Activated T-cell treated with anti-CD3 and anti-CD28 coated beads for 4 hours (primary cell): ENCODE data around the gene CCR9.
A peak's percentile ranks its signal among the peaks of the same experiment; 100 is the strongest.

ENCODE experiments used
- DNase-seq: peaks from one replicate; pipeline ENCODE4 v3.0.0-alpha.2; 2020

CCR9 gene

DNA sequence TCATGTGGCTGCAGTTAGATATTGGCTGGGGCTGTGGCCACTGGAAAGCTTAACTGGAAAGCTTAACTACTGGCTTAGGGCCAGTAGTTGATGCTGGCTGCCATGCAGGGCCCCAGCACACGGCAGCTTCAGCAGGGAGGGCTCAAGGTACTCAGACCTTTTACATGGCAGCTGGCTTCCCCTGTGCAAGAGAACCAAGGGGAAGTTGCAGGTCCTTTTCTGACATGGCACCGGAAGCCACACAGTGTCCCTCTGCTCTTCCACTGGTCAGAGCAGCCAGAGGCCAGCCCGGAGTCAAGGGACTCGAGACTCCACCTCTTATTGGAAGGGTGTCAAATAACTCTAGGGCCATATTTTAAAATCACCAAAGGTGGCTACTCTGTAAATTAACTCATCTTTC, 24.5 kb downstream of the CCR9 start:
- DNase-seq, result no peak

- no peak for DNase-seq
Measured at GRCh38 chr3:45911511-45912226, 25.3 kb downstream of the CCR9 start.

DNA sequence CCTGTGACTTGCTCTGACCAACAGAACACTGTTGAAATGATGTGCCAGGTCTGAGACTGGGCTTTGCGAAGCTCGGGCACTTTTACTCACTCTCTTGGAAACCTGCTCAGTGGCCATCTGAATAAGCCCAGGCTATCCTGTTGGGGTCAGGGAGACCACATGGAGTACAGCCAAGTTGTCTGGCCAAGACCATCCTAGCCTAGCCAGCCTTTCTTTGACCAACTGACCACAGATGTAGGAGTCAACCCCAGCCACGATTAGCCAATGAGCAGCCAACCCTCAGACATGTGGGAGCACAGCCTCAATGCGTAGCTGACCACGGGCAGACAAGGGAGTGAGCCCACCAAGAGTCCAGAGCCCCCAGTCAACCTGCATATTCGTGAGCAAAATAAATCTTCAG, 26.1 kb downstream of the CCR9 start:
- no peak for DNase-seq

GRCh38 chr3:45914362-45915058, 28.2 kb downstream of the CCR9 start:
- DNase-seq, result no peak

DNA sequence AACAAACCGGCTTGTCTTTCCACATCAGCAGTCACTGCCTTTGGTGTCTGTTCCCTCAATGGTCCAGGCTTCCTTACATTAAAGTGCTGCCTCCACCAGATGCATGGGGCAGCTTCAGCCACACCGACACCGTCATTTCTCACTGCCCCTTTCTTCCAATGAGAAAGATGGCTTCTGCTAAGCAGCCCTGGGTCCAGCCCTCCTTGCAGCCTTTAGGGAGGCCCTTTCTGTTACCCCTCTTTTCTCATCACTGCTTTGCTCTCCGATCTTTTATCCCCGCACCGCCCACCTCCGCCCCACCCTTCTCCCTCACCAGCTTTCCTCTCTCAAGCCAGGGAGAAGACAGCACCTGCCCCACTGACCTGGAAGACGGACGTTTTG, 28.7 kb downstream of the CCR9 start:
- no peak for DNase-seq

GRCh38 chr3:45915518-45916231, 29.3 kb downstream of the CCR9 start:
- peak; percentile 72 for DNase-seq

DNA sequence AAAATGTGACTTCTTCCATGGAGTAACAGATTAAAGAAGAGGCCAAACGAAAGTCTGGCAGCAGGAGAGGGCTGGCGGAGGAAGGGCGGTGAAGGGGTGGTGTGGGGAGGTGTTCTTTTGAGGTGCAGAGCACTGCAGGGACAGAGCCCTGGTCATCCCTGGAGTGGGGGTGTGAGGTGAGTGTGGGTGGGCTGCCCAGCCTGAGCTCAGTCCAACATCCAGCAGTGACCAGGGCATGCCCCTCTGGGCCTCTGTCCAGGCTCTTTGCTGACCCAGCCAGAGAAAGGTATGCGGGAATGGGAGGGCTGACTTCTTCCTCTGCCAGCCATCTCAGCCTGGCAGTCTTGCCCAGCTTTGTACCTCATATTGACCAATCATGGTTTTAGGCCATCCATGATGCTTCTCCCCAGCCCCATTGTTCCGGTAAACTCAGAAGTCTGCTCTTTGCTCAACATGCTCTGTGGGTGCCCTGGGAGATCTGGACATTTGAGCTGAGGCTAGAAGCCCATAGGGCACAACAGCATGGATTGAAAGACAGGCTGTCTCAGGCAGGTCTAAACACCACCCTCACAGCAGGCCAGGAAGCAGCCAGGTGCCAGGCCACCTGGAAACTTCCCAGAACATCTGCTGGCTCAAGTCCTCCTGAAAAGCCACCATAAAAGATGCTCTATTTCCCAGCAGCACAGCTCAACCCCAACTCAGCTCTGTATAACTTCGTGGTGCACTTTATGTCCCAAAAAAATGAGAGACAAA, 31.0 kb downstream of the CCR9 start:
- no peak for DNase-seq

- DNase-seq, result no peak
Measured at GRCh38 chr3:45921158-45922038, 35.1 kb downstream of the CCR9 start.

- DNase-seq, result no peak
Measured at GRCh38 chr3:45922039-45922326, 35.6 kb downstream of the CCR9 start.

- DNase-seq, result no peak
Measured at GRCh38 chr3:45922950-45923590, 36.7 kb downstream of the CCR9 start.

GRCh38 chr3:45923755-45924154, 37.4 kb downstream of the CCR9 start:
- no peak for DNase-seq

DNA sequence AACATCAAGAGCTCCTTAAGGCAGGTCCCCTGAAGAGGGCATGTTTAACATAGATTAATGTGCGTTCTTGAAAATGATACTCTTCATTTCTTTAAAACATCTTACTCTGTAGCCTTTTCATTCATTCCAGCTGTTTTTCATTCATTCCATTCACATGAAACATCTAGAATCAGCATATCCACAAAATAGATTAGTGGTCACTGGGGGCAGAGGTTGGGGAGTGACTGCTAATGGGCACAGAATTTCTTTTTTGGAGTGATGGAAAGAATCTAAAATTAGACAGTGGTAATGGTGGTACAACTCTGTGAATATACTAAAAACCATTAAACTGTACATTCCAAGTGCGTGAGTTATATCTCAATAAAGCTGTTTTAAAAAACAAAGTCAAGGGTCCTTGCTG, 41.5 kb downstream of the CCR9 start:
- DNase-seq, result no peak

DNA sequence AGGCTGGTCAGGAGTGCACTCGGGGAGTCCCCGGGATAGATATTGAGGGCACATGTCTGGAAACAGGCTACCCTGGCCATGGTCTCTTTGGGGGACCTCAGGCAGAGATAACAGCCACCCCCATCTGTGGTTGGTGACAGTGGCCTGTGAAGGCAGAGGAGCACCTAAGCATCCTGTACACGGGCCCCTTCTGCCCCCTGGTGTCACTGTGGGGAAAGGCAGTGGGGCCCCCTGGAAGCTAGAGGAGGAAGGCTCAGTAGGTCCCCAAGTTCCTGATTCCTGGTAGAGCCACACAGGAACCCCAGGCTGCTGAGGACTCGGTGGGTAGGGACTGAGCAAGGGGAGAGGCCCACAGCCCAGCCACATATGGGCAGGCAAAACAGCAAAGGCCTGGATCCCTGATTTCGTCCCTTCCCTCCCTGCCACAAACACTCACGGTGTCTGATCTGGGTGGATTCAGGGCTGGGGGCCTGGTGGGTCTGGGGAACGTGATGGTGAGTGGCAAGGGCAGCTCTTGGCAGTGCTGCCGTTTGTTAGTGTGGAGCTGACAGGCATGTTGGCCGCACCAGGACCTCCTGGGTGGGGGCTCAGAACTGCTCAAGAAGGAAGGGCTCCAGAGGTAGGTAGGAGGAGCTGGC, 42.8 kb downstream of the CCR9 start:
- peak; percentile 53 for DNase-seq

GRCh38 chr3:45931496-45931895, 45.2 kb downstream of the CCR9 start:
- DNase-seq, result no peak

DNA sequence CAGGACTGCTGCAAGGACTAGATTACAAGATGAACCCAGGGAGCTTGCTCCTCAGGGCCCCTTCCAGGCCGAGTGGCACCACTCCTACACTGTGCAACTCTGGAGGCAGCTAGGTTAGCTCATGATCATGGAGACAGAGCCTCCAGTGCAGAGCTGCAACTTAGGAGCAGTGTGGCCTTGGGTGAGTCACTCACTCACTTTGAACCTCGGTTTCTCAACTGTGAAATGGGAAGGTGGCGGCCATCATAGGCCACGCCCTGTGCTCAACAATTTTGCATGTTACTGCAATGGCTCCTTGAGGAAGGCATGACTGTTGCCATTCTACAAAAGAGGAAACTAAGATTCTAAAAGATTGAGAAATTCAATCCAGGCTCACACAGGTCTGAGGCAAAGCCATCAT, 45.8 kb downstream of the CCR9 start:
- DNase-seq, result no peak

- no peak for DNase-seq
Measured at GRCh38 chr3:45933591-45933990, 47.2 kb downstream of the CCR9 start.

DNA sequence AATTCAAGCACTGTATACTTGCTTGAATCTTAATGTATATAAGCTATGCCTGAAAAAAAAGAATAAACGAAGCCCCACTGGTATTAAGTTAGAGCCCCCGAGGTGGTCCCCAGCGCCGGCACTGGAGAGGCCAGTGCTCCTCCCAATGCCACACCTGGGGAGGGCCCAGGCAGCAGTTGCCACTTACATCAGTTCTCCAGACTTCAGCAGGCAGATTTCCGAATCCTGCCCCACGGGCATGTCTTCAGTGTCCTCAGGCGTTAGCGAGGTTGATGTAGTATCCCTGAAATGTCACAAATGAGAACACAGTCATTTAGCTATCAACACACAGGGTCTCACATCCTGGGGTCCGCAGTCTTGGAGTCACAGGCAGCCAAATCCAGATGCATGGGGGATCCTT, 49.9 kb downstream of the CCR9 start:
- DNase-seq, result no peak

GRCh38 chr3:45937206-45938042, 51.1 kb downstream of the CCR9 start:
- DNase-seq, result no peak

DNA sequence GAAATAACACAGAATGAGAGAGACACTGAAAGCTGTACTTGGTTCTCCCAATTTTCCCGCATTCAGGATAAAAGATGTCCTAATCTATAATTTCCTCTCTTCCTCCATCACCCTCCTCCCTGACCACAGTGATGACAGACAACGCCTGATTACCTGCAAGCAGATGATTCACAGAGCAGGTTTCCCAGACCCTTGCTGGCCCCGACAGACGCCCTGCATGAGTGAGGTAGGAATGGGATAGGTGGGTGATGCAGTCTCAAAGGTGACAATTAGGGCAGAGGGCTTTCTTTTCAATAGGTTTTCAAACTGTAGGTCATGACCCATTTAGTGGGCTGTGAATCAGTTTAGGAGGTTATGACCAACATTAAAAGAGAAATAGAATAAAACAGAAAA, 51.7 kb downstream of the CCR9 start:
- DNase-seq, result no peak

- DNase-seq, result peak; percentile 83
Measured at GRCh38 chr3:45938864-45939263, 52.5 kb downstream of the CCR9 start.

GRCh38 chr3:45939341-45939771, 53.0 kb downstream of the CCR9 start:
- no peak for DNase-seq
